Gastrocnemius medialis (tissue), 4 donors: ENCODE measurements around the gene OTUD5. TPM values are rescaled to one million over a fixed set of nuclear protein-coding genes. Genes with fewer than 3 reads are reported as not detected.

Experiments
- ATAC-seq, 2 donors: fragments of 150-250 bp; one replicate each; pipeline ENCODE4 v1.9.1; 2016
- DNase-seq, 2 donors: peaks; one replicate each; pipeline ENCODE4 v3.0.0-alpha.2; 2019
- H3K27ac ChIP-seq, 4 donors: fragments of 200-600 bp; sonication (generic); 1 replicate in 1 of 4; 2 replicates in 3 of 4; pipeline ENCODE4 v1.5.1; 2016 to 2018; ENCODE audit warnings: mild to moderate bottlenecking in 2 of 4, moderate library complexity in 1 of 4
- H3K27me3 ChIP-seq, 3 donors: fragments of 200-600 bp; sonication (generic) in 2 of 3; 1 replicate in 1 of 3; 2 replicates in 2 of 3; pipeline versions ENCODE4 v1.5.1 to v1.6.0; 2016 to 2019; ENCODE audit warnings: mild to moderate bottlenecking in 1 of 3, moderate library complexity in 1 of 3
- H3K36me3 ChIP-seq, 2 donors: fragments of 200-600 bp; sonication (generic) in 1 of 2; one replicate each; pipeline ENCODE4 v1.5.1; 2017 to 2018
- H3K4me1 ChIP-seq, 2 donors: fragments of 200-600 bp; sonication (generic) in 1 of 2; one replicate each; pipeline ENCODE4 v1.5.1; 2016 to 2017; ENCODE audit warnings: mild to moderate bottlenecking in 2 of 2
- H3K4me3 ChIP-seq, 4 donors: fragments of 200-600 bp; sonication (generic) in 3 of 4; 1 replicate in 1 of 4; 2 replicates in 3 of 4; pipeline ENCODE4 v1.5.1; 2016 to 2019; ENCODE audit warnings: mild to moderate bottlenecking in 2 of 4
- H3K9me3 ChIP-seq, 3 donors: fragments of 200-600 bp; sonication (generic) in 2 of 3; 1 replicate in 1 of 3; 2 replicates in 2 of 3; pipeline ENCODE4 v1.5.1; 2016 to 2019
- POLR2A ChIP-seq, 2 donors: fragments of 450-650 bp; IDR thresholded peaks; one replicate each; pipeline ENCODE4 v1.6.1; 2017; ENCODE audit warnings: antibody characterized with exemption in 2 of 2, mild to moderate bottlenecking in 2 of 2, moderate library complexity in 2 of 2
- in situ Hi-C, 4 donors: fragments of 200-750 bp; cut with MboI; loops; one replicate each; pipeline versions ENCODE4 v1.15.0 to v1.8.0; 2017; ENCODE audit warnings: low sequenced_read_pairs in 4 of 4
- intact Hi-C: fragments of 100-400 bp; cut with DNase I; formaldehyde crosslinking; loops from one replicate; pipeline ENCODE4 v1.15.1; 2023; ENCODE audit warnings: low total_unique reads
- total RNA-seq, 4 donors: library from RNA; depleted of rRNA; stranded (reverse); fragments of >200 nt; gene quantifications; one replicate each; pipeline versions ENCODE4 v1.1.0 to v1.2.3, GENCODE V29; 2016
- TF ChIP-seq, protein P1 (sequence below), 5 experiments: fragments of 450-650 bp in 3 of 5; fragments of 200-600 bp in 2 of 5; sonication (generic) in 2 of 5; IDR thresholded peaks in 4 of 5; conservative IDR thresholded peaks in 1 of 5; 1 replicate in 4 of 5; 2 replicates in 1 of 5; pipeline ENCODE4 v1.5.1; 2016 to 2019; ENCODE audit warnings: antibody characterized with exemption in 5 of 5, mild to moderate bottlenecking in 3 of 5, moderate library complexity in 3 of 5

OTUD5 gene
- total RNA-seq, 4 donors from 2014 or later = 22.2 to 32.2 (median 28.5) TPM

DNA sequence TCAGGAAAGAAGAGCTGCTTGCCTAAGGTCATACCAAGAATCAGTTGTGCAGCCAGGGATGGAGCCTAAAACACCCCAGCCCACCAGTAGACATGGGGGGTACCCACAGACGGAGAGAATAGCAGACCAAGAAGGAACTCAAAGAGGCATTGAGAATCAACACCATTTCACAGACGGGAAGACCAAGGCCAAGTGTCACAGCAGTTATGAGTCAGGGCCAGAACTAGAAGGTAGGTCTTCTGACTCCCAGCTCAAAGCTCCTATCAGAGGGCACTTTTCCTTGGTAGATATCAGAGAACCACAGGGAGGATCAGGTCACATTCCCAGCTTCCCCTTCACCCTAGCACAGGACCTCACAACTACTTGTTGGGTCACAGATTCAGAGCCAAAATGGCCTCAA is 14.5 kb downstream of the OTUD5 start:
- Histone ChIP-seq H3K36me3 (no peaks in the 10 kb centered on the region), H3K4me1 (peaks cover 0 to 5% of the 10 kb centered on the region in 2 donors), H3K27me3 (no peaks in the 10 kb centered on the region), H3K4me3 (no peak overlapping the region), H3K9me3 (no peaks in the 10 kb centered on the region), H3K27ac (no peak overlapping the region)
- in situ Hi-C loops (loop anchor here in 1 of 4 donors (25.0 kb wide), 1 partner anchor 306 kb away; no protein-coding TSS in a partner anchor), intact Hi-C loops (no loop called here)
- DNase-seq (no peak), ATAC-seq (no peak)
- TF ChIP-seq POLR2A (IDR thresholded peaks at IDR 0.05) = no peak
- TF ChIP-seq, protein P1, sequence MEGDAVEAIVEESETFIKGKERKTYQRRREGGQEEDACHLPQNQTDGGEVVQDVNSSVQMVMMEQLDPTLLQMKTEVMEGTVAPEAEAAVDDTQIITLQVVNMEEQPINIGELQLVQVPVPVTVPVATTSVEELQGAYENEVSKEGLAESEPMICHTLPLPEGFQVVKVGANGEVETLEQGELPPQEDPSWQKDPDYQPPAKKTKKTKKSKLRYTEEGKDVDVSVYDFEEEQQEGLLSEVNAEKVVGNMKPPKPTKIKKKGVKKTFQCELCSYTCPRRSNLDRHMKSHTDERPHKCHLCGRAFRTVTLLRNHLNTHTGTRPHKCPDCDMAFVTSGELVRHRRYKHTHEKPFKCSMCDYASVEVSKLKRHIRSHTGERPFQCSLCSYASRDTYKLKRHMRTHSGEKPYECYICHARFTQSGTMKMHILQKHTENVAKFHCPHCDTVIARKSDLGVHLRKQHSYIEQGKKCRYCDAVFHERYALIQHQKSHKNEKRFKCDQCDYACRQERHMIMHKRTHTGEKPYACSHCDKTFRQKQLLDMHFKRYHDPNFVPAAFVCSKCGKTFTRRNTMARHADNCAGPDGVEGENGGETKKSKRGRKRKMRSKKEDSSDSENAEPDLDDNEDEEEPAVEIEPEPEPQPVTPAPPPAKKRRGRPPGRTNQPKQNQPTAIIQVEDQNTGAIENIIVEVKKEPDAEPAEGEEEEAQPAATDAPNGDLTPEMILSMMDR (IDR thresholded peaks at IDR 0.05 in 4 of 5, conservative IDR thresholded peaks at IDR 0.05 in 1 of 5) = no peak

DNA sequence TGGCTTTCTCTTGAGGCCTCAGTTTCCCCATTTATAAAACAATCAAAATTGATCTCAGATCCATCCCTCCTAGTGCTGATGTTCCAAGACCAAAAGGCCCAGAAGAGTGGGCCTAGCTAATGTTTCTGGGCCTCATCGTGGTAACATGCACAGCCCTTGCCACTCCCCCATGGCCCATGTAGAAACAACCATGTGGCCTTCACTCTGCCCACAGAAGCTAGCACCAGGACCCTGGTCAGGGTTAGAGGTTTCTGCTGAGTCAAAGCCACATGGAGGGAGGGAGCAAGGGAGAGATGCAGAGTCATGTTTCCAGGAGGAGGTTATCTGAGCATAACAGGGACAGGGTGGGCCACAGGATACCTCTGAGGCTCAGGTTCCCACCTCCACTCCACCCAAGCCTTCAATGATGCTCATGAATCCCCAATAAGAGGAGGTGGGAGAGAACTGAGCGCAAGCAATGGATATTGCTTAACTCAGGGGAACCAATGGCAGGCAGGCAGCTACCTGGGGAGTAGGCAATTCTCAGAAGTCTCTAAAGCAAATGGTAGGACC is 16.9 kb downstream of the OTUD5 start:
- Histone ChIP-seq H3K4me1 (peaks cover 0 to 2% of the 10 kb centered on the region in 2 donors), H3K27ac (no peak overlapping the region), H3K27me3 (no peaks in the 10 kb centered on the region), H3K4me3 (no peak overlapping the region), H3K9me3 (no peaks in the 10 kb centered on the region), H3K36me3 (no peaks in the 10 kb centered on the region)
- no peak for TF ChIP-seq POLR2A (IDR thresholded peaks at IDR 0.05)
- TF ChIP-seq, protein P1 (IDR thresholded peaks at IDR 0.05 in 4 of 5, conservative IDR thresholded peaks at IDR 0.05 in 1 of 5) = no peak
- intact Hi-C loops = no loop called here
- DNase-seq (no peak), ATAC-seq (no peak)
- in situ Hi-C loops = loop anchor here in 1 of 4 donors (25.0 kb wide), 1 partner anchor 303 kb away; no protein-coding TSS in a partner anchor

DNA sequence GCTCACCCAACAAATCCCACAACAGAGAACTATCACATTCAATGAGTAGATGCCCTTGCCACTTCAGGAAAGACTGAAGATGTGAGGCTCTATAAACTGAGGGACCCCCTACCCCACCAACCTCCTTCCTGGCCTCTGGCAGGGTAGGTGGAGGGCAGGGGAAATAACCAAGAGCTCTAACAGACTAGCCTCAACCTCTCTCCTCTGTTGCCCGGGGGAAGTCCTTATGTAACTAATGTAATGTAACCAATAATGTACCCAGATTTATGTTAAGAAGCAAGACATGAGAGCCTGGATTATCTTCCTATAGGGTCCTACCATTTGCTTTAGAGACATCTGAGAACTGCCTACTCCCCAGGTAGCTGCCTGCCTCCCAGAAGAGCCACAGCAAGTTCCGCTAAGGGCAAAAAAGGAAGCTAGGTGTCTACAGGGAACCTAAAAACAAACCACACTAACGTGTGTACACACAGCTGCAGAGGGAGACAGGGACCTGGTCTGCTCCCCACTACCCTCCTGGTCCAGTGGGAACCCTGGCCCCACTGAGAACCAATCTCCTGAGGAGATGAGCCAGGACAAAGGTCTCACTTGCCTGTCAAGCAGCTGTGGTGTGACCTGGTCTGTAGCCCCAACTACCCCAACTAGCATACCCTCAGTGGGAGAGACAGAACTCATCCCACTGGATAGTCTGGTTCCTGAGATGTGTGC is 17.7 kb downstream of the OTUD5 start:
- no peak for TF ChIP-seq POLR2A (IDR thresholded peaks at IDR 0.05)
- TF ChIP-seq, protein P1 (IDR thresholded peaks at IDR 0.05 in 4 of 5, conservative IDR thresholded peaks at IDR 0.05 in 1 of 5) = no peak
- no peaks in the 10 kb centered on the region for H3K4me1 ChIP-seq
- no peaks in the 10 kb centered on the region for H3K36me3 ChIP-seq
- no peak for DNase-seq
- no peak overlapping the region for H3K4me3 ChIP-seq
- in situ Hi-C loops (loop anchor here in 1 of 4 donors (25.0 kb wide), 1 partner anchor 302 kb away; no protein-coding TSS in a partner anchor), intact Hi-C loops (no loop called here)
- no peaks in the 10 kb centered on the region for H3K9me3 ChIP-seq
- no peak for ATAC-seq
- H3K27me3 ChIP-seq = no peaks in the 10 kb centered on the region
- H3K27ac ChIP-seq = no peak overlapping the region

DNA sequence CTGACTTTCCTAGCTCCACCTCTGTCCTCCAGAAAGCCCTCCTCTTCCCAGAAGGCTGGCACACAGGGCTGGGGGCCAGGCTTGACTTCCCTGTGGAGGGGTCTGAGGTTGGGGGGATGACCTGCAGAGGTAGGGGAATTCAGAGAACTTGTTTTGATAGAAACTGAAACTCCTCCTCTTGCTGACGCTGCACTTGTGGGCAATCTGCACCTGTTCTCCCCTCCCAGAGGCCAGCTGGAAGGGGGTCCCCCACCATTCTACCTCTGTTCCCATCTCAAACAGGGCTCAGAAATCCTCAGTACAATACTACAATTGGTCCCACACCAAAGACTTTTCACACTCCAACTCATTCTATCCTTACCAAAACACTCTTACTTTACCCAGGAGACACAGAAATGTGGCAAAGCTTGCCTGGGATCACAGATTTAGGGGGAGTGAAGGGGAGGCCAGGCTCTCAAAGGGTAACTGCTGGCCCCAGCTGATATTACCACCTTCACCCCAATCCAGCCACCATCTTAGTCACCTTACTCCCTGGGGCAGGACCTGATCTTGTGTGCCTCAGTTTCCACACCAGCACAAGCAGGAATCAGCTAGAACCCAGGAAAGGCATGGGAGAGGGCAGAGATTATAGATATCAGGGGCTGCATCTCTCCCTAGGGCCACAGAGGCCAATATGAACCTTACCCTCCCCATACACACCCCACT is 18.5 kb downstream of the OTUD5 start:
- in situ Hi-C loops (loop anchor here in 1 of 4 donors (25.0 kb wide), 1 partner anchor 302 kb away; no protein-coding TSS in a partner anchor), intact Hi-C loops (no loop called here)
- no peaks in the 10 kb centered on the region for H3K27me3 ChIP-seq
- peaks cover 0 to 7% of the 10 kb centered on the region in 2 donors for H3K36me3 ChIP-seq
- no peak overlapping the region for H3K27ac ChIP-seq
- no peak overlapping the region for H3K4me3 ChIP-seq
- ATAC-seq = no peak
- no peak for DNase-seq
- no peaks in the 10 kb centered on the region for H3K9me3 ChIP-seq
- H3K4me1 ChIP-seq = no peaks in the 10 kb centered on the region
- no peak for TF ChIP-seq POLR2A (IDR thresholded peaks at IDR 0.05)
- TF ChIP-seq, protein P1 (IDR thresholded peaks at IDR 0.05 in 4 of 5, conservative IDR thresholded peaks at IDR 0.05 in 1 of 5) = no peak
